ENCODE measurements around the gene XIRP1. TPM values are rescaled to one million over a fixed set of nuclear protein-coding genes. Genes with fewer than 3 reads are reported as not detected.
A peak's percentile ranks its signal among the peaks of the same experiment; 100 is the strongest.

The XIRP1 gene
- total and polyA plus RNA-seq, 2 donors (not counting 1 experiment from before 2014, with no cell fraction given): not detected

DNA sequence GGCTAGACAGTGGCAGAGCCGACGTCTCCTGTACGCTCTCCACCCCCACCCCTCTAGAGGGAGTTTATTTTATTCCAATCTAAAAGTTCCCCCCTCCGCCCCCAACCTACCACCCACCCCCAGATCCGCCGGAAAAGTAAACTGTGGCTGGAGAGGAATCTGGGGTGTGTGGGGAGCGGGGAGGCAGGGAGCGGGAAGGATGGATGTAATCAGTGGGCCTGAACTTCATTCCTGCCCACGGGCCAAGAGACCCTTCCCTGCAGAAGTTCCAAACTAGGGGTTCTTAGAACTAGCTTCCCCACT lies 38.5 kb downstream of the XIRP1 start:
- Histone ChIP-seq H3K4me3 (ENCODE audit: control extremely low read depth in 1 of 5, extremely low read depth in 1 of 5, insufficient read depth in 1 of 5, low read depth in 2 of 5, low read length in 4 of 5) (peak overlapping the region in 4 of 5 experiments; percentile 36 to 95 (median 49)), H3K9me3 (ENCODE audit: control extremely low read depth in 1 of 3, control insufficient read depth in 2 of 3, insufficient read depth in 1 of 3, low read length in 2 of 3) (no peaks in the 10 kb centered on the region), H2AFZ (ENCODE audit: insufficient read depth, low read depth, low read length, poor library complexity, severe bottlenecking) (peak overlapping the region; percentile 74), H4K20me1 (ENCODE audit: control insufficient read depth, insufficient read depth, low read length, poor library complexity, severe bottlenecking) (peaks cover 44% of the 10 kb centered on the region), H3K79me2 (ENCODE audit: control insufficient read depth, insufficient read depth, low read length) (peaks cover 44% of the 10 kb centered on the region), H3K27ac (ENCODE audit: low read length in 2 of 2) (peak overlapping the region; percentile 64 to 98), H3K27me3 (replicated peaks in 1 of 4; ENCODE audit: control extremely low read depth in 1 of 4, control insufficient read depth in 3 of 4, insufficient read depth in 4 of 4, low read length in 3 of 4) (no peaks in the 10 kb centered on the region), H3K4me1 (ENCODE audit: control insufficient read depth in 2 of 2, insufficient read depth in 2 of 2, low read length in 2 of 2) (peaks cover 34 to 45% of the 10 kb centered on the region in 2 donors), H3K4me2 (replicated peaks; ENCODE audit: low read depth, low read length, poor library complexity, severe bottlenecking) (peak overlapping the region; percentile 98), H3K9ac (ENCODE audit: low read length) (peak overlapping the region; percentile 94), H3K36me3 (replicated peaks in 1 of 2; ENCODE audit: control extremely low read depth in 1 of 2, control insufficient read depth in 1 of 2, extremely low read depth in 1 of 2, insufficient read depth in 2 of 2, low read length in 1 of 2) (no peaks in the 10 kb centered on the region)
- WGBS (ENCODE audit: insufficient coverage): 80% methylated on average over 1 of the region's 9 CpGs
- intact Hi-C loops (cut with micrococcal nuclease): no loop called here
- DNase-seq: no peak
- CTCF ChIA-PET: interaction anchor here (1.0 to 1.6 kb wide), 2 partner anchors 25 to 134 kb away, joined by 3 to 6 read pairs; no protein-coding TSS in a partner anchor
- no peak for ATAC-seq (ENCODE audit: low read depth)
- TF ChIP-seq, protein P1, sequence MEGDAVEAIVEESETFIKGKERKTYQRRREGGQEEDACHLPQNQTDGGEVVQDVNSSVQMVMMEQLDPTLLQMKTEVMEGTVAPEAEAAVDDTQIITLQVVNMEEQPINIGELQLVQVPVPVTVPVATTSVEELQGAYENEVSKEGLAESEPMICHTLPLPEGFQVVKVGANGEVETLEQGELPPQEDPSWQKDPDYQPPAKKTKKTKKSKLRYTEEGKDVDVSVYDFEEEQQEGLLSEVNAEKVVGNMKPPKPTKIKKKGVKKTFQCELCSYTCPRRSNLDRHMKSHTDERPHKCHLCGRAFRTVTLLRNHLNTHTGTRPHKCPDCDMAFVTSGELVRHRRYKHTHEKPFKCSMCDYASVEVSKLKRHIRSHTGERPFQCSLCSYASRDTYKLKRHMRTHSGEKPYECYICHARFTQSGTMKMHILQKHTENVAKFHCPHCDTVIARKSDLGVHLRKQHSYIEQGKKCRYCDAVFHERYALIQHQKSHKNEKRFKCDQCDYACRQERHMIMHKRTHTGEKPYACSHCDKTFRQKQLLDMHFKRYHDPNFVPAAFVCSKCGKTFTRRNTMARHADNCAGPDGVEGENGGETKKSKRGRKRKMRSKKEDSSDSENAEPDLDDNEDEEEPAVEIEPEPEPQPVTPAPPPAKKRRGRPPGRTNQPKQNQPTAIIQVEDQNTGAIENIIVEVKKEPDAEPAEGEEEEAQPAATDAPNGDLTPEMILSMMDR (IDR thresholded peaks at IDR 0.05): no peak
- TF ChIP-seq EZH2 (IDR thresholded peaks at IDR 0.05; ENCODE audit: borderline replicate concordance, insufficient read depth, low read depth, low read length, poor library complexity, severe bottlenecking): no peak
- H3K27me3 Mint-ChIP-seq: no peaks in the 10 kb centered on the region
- no peaks in the 10 kb centered on the region for H3K9me3 Mint-ChIP-seq (ENCODE audit: insufficient read depth)
- H3K4me3 Mint-ChIP-seq: peak overlapping the region; percentile 73
- H3K4me1 Mint-ChIP-seq: peaks cover 40% of the 10 kb centered on the region
- peak overlapping the region; percentile 90 for H3K27ac Mint-ChIP-seq
- POLR2A ChIA-PET: no interaction called here

DNA sequence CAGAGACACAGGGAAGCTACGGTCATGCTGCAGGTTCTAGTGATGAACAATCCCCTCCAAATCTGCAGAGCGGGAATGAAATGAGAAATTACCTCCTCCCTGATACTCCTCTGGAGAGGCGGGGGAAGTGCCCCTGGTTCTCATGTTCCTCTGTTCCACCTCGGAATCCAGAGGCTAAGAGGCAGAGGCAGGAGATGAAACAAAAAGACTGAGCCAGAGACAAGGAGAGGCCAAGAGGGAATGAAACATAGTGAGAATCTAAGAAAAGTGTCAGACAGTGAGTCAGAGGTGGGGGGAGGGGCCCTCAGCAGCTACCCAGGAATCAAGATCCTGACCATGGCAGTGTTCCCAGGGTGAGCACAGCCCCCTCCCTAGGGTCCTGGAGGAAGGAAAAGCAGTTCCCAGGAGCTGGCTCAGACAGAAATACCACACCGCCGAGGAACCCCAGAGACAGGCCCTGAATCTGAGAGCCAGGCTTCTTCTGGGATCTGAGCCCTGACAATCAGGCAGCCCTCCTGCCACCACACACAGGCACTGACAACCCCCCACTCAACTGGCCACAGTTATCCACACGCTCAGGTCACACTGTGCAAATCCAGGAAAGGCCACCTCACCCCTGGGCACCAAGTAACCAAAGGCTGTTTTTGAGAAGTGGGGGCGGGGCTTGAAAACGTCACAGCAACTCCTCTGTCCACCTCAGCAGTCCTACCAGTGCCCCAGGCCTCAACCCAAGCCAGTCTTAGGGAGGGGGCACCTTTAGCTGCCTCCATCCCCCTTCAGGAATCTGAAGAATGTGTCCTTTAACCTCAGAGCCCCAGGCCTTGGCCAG lies 41.4 kb downstream of the XIRP1 start:
- no peak overlapping the region for H2AFZ ChIP-seq (ENCODE audit: insufficient read depth, low read depth, low read length, poor library complexity, severe bottlenecking)
- ATAC-seq (ENCODE audit: low read depth) (no peak), DNase-seq (peak; percentile 38)
- 49% methylated on average over 5 of the region's 9 CpGs for WGBS (ENCODE audit: insufficient coverage)
- peaks cover 63 to 74% of the 10 kb centered on the region in 2 donors for H3K4me1 ChIP-seq (ENCODE audit: control insufficient read depth in 2 of 2, insufficient read depth in 2 of 2, low read length in 2 of 2)
- H3K36me3 ChIP-seq (replicated peaks in 1 of 2; ENCODE audit: control extremely low read depth in 1 of 2, control insufficient read depth in 1 of 2, extremely low read depth in 1 of 2, insufficient read depth in 2 of 2, low read length in 1 of 2): peaks cover 0 to 5% of the 10 kb centered on the region in 2 experiments
- peak overlapping the region; percentile 98 for H3K4me2 ChIP-seq (replicated peaks; ENCODE audit: low read depth, low read length, poor library complexity, severe bottlenecking)
- POLR2A ChIA-PET: interaction anchor here (1.3 kb wide), 1 partner anchor 9 kb away, joined by 3 read pairs; no protein-coding TSS in a partner anchor
- H3K79me2 ChIP-seq (ENCODE audit: control insufficient read depth, insufficient read depth, low read length): peaks cover 73% of the 10 kb centered on the region
- no peaks in the 10 kb centered on the region for H3K27me3 Mint-ChIP-seq
- CTCF ChIA-PET: interaction anchor here (0.6 to 5.9 kb wide), 8 partner anchors 10 to 137 kb away, joined by 3 to 36 read pairs (median 4); partner anchors contain the start of genes GORASP1 and TTC21A
- peaks cover 73% of the 10 kb centered on the region for H4K20me1 ChIP-seq (ENCODE audit: control insufficient read depth, insufficient read depth, low read length, poor library complexity, severe bottlenecking)
- H3K9ac ChIP-seq (ENCODE audit: low read length): peak overlapping the region; percentile 94
- H3K9me3 Mint-ChIP-seq (ENCODE audit: insufficient read depth): no peaks in the 10 kb centered on the region
- peak overlapping the region; percentile 99 for H3K4me3 Mint-ChIP-seq
- H3K27ac Mint-ChIP-seq: peak overlapping the region; percentile 94
- H3K4me3 ChIP-seq (ENCODE audit: control extremely low read depth in 1 of 5, extremely low read depth in 1 of 5, insufficient read depth in 1 of 5, low read depth in 2 of 5, low read length in 4 of 5): peak overlapping the region; percentile 46 to 95 (median 84)
- no peak for TF ChIP-seq EZH2 (IDR thresholded peaks at IDR 0.05; ENCODE audit: borderline replicate concordance, insufficient read depth, low read depth, low read length, poor library complexity, severe bottlenecking)
- TF ChIP-seq, protein P1 (IDR thresholded peaks at IDR 0.05): no peak
- intact Hi-C loops (cut with micrococcal nuclease): no loop called here
- H3K27ac ChIP-seq (ENCODE audit: low read length in 2 of 2): peak overlapping the region; percentile 87 to 98
- H3K9me3 ChIP-seq (ENCODE audit: control extremely low read depth in 1 of 3, control insufficient read depth in 2 of 3, insufficient read depth in 1 of 3, low read length in 2 of 3): no peaks in the 10 kb centered on the region
- no peaks in the 10 kb centered on the region for H3K27me3 ChIP-seq (replicated peaks in 1 of 4; ENCODE audit: control extremely low read depth in 1 of 4, control insufficient read depth in 3 of 4, insufficient read depth in 4 of 4, low read length in 3 of 4)
- H3K4me1 Mint-ChIP-seq: peaks cover 69% of the 10 kb centered on the region
